Measurements from ENCODE around the gene PDE7B. TPM values are rescaled to one million over a fixed set of nuclear protein-coding genes. Genes with fewer than 3 reads are reported as not detected.

The PDE7B gene
- total and polyA plus RNA-seq, 2 donors (not counting 1 experiment from before 2014, with no cell fraction given) = 7.9 to 21.5 TPM

GRCh38 chr6:136166815-136167214, 315.3 kb downstream of the PDE7B start:
- H3K4me2 ChIP-seq (ENCODE audit: extremely low read depth, insufficient read depth, low read length) = no peak overlapping the region
- no peak overlapping the region for H3K27ac ChIP-seq (ENCODE audit: insufficient read depth, low read length)
- H3K36me3 ChIP-seq (ENCODE audit: control insufficient read depth, insufficient read depth, low read length) = no peaks in the 10 kb centered on the region
- no peak for TF ChIP-seq CTCF (conservative IDR thresholded peaks at IDR 0.05 in 1 of 2, IDR thresholded peaks at IDR 0.05 in 1 of 2; ENCODE audit: low read depth in 1 of 2, low read length in 2 of 2)
- no peak for TF ChIP-seq EZH2 (IDR thresholded peaks at IDR 0.05; ENCODE audit: low read length, missing control alignments)
- H3K4me1 ChIP-seq (ENCODE audit: control insufficient read depth, extremely low read depth, insufficient read depth, low read length) = no peaks in the 10 kb centered on the region
- H3K79me2 ChIP-seq (ENCODE audit: control insufficient read depth, insufficient read depth, low read length) = no peaks in the 10 kb centered on the region
- H3K9ac ChIP-seq (ENCODE audit: insufficient read depth, low read length) = no peak overlapping the region
- no peaks in the 10 kb centered on the region for H3K9me3 ChIP-seq (ENCODE audit: control insufficient read depth, insufficient read depth, low read depth, low read length)
- no peak for DNase-seq (ENCODE audit: low read depth in 2 of 2)
- H3K4me3 ChIP-seq (replicated peaks in 1 of 4; ENCODE audit: control extremely low read depth in 1 of 4, insufficient read depth in 1 of 4, low read depth in 3 of 4, low read length in 4 of 4) = no peak overlapping the region
- no peaks in the 10 kb centered on the region for H4K20me1 ChIP-seq (ENCODE audit: control insufficient read depth, extremely low read depth, insufficient read depth, low read length)
- H2AFZ ChIP-seq (ENCODE audit: low read length) = no peak overlapping the region
- H3K27me3 ChIP-seq (ENCODE audit: control insufficient read depth, insufficient read depth, low read length) = no peaks in the 10 kb centered on the region

- H3K36me3 ChIP-seq (ENCODE audit: control insufficient read depth, insufficient read depth, low read length) = no peaks in the 10 kb centered on the region
- no peak for DNase-seq (ENCODE audit: low read depth in 2 of 2)
- H3K9ac ChIP-seq (ENCODE audit: insufficient read depth, low read length) = no peak overlapping the region
- no peak overlapping the region for H2AFZ ChIP-seq (ENCODE audit: low read length)
- H3K4me1 ChIP-seq (ENCODE audit: control insufficient read depth, extremely low read depth, insufficient read depth, low read length) = no peaks in the 10 kb centered on the region
- no peak overlapping the region for H3K4me3 ChIP-seq (replicated peaks in 1 of 4; ENCODE audit: control extremely low read depth in 1 of 4, insufficient read depth in 1 of 4, low read depth in 3 of 4, low read length in 4 of 4)
- no peaks in the 10 kb centered on the region for H3K79me2 ChIP-seq (ENCODE audit: control insufficient read depth, insufficient read depth, low read length)
- no peak overlapping the region for H3K27ac ChIP-seq (ENCODE audit: insufficient read depth, low read length)
- H4K20me1 ChIP-seq (ENCODE audit: control insufficient read depth, extremely low read depth, insufficient read depth, low read length) = no peaks in the 10 kb centered on the region
- no peak overlapping the region for H3K4me2 ChIP-seq (ENCODE audit: extremely low read depth, insufficient read depth, low read length)
- no peaks in the 10 kb centered on the region for H3K27me3 ChIP-seq (ENCODE audit: control insufficient read depth, insufficient read depth, low read length)
- H3K9me3 ChIP-seq (ENCODE audit: control insufficient read depth, insufficient read depth, low read depth, low read length) = no peaks in the 10 kb centered on the region
- TF ChIP-seq CTCF (conservative IDR thresholded peaks at IDR 0.05 in 1 of 2, IDR thresholded peaks at IDR 0.05 in 1 of 2; ENCODE audit: low read depth in 1 of 2, low read length in 2 of 2) = no peak
- no peak for TF ChIP-seq EZH2 (IDR thresholded peaks at IDR 0.05; ENCODE audit: low read length, missing control alignments)
Observed at GRCh38 chr6:136169394-136170148, 318.1 kb downstream of the PDE7B start.

- Histone ChIP-seq H3K9ac (ENCODE audit: insufficient read depth, low read length) (no peak overlapping the region), H2AFZ (ENCODE audit: low read length) (no peak overlapping the region), H3K4me2 (ENCODE audit: extremely low read depth, insufficient read depth, low read length) (no peak overlapping the region), H3K36me3 (ENCODE audit: control insufficient read depth, insufficient read depth, low read length) (no peaks in the 10 kb centered on the region), H3K27me3 (ENCODE audit: control insufficient read depth, insufficient read depth, low read length) (no peaks in the 10 kb centered on the region), H3K9me3 (ENCODE audit: control insufficient read depth, insufficient read depth, low read depth, low read length) (no peaks in the 10 kb centered on the region), H3K79me2 (ENCODE audit: control insufficient read depth, insufficient read depth, low read length) (no peaks in the 10 kb centered on the region), H3K4me3 (replicated peaks in 1 of 4; ENCODE audit: control extremely low read depth in 1 of 4, insufficient read depth in 1 of 4, low read depth in 3 of 4, low read length in 4 of 4) (no peak overlapping the region), H3K4me1 (ENCODE audit: control insufficient read depth, extremely low read depth, insufficient read depth, low read length) (no peaks in the 10 kb centered on the region), H4K20me1 (ENCODE audit: control insufficient read depth, extremely low read depth, insufficient read depth, low read length) (no peaks in the 10 kb centered on the region), H3K27ac (ENCODE audit: insufficient read depth, low read length) (no peak overlapping the region)
- TF ChIP-seq CTCF (conservative IDR thresholded peaks at IDR 0.05 in 1 of 2, IDR thresholded peaks at IDR 0.05 in 1 of 2; ENCODE audit: low read depth in 1 of 2, low read length in 2 of 2) (no peak), EZH2 (IDR thresholded peaks at IDR 0.05; ENCODE audit: low read length, missing control alignments) (no peak)
- no peak for DNase-seq (ENCODE audit: low read depth in 2 of 2)
Observed at GRCh38 chr6:136171231-136171630, 319.7 kb downstream of the PDE7B start.

Data from fibroblast of lung (primary cell).